LNCaP clone FGC (cell line): Measurements from ENCODE around the gene FRMD8.

Source experiments
- DNase-seq: peaks from one replicate; pipeline ENCODE4 v3.0.0-alpha.2; 2011; ENCODE audit warnings: low read depth
- H3K4me3 ChIP-seq: 2 replicates; pipeline ENCODE4 v1.5.1; 2011; ENCODE audit warnings: mild to moderate bottlenecking, low read depth, low read length, control low read depth
- TF ChIP-seq, protein P1 (sequence below): IDR thresholded peaks from 2 replicates; pipeline ENCODE4 v1.5.1; 2012; ENCODE audit warnings: mild to moderate bottlenecking; ENCODE audit not compliant: control insufficient read depth, insufficient read depth; ENCODE audit errors: extremely low read depth

FRMD8 gene

GRCh38 chr11:65435981-65436411 lies 49.6 kb downstream of the FRMD8 start:
- no peak overlapping the region for H3K4me3 ChIP-seq
- TF ChIP-seq, protein P1, sequence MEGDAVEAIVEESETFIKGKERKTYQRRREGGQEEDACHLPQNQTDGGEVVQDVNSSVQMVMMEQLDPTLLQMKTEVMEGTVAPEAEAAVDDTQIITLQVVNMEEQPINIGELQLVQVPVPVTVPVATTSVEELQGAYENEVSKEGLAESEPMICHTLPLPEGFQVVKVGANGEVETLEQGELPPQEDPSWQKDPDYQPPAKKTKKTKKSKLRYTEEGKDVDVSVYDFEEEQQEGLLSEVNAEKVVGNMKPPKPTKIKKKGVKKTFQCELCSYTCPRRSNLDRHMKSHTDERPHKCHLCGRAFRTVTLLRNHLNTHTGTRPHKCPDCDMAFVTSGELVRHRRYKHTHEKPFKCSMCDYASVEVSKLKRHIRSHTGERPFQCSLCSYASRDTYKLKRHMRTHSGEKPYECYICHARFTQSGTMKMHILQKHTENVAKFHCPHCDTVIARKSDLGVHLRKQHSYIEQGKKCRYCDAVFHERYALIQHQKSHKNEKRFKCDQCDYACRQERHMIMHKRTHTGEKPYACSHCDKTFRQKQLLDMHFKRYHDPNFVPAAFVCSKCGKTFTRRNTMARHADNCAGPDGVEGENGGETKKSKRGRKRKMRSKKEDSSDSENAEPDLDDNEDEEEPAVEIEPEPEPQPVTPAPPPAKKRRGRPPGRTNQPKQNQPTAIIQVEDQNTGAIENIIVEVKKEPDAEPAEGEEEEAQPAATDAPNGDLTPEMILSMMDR, result no peak
- no peak for DNase-seq

DNA sequence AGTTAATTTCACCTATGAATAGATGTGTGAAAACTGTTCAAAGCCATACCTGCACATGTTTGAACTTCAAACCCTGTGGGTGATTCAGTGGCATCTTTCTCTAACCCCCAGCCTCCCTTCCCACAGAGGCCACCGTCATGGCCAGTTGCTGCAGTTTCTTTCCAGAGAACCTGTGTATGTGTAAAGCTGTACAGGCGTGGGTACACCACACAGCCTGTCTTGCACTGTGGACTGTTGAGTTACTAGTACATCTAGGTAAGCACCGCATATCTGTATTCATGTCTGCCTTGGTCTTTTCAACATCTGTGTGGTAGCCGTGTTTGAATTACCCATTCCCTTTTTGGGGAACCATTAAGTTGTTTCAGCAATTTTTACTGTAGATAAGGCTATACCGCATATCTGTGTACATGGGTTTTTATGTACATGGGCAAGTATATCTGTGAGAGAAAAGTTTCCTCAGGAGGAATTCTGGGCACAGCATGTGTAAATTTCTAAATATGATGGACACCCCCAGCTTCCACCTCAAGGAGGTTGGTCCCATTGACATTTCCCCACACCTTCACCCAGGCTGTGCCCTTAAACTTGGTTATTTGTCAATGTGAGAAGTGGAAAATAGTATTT lies 50.1 kb downstream of the FRMD8 start:
- no peak overlapping the region for H3K4me3 ChIP-seq
- no peak for DNase-seq
- TF ChIP-seq, protein P1, result no peak

DNA sequence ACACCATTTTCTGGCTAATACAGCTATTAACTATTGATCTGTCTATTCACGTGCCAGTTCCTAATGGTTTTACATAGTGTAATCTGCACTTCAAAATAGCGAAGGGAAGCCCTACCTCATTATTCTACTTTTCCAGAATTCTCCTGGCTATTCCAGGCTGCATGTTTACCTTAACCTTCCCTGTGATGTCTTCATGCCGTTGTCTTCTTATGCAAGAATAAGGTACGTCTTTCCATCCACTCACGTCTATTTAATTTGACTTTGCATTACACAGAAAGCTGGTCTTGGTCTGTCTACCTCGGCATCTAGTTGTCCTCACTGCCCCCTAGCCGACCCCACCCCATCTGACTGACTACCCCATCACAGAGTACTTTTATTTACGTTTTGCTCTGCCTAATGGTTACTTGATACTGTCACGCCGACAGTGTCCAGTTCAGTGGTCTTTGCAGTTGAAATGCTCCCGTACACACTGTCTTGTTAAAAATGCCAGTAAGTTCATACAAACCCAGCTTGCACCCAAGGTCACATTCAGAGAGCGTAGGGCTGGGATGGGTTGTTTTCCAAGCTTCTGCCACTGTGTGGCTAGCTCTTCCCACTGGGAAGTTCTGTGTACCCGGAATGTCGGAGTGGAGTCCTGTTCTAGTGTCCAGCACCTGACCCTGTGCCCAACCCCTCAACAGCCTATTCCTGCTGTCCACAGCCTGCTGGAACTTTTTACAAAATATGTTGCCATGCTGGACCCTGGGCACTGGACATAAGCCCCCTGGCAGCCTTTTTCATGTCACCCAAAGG lies 51.2 kb downstream of the FRMD8 start:
- DNase-seq, result no peak
- TF ChIP-seq, protein P1, result no peak

GRCh38 chr11:65438257-65439151 lies 52.1 kb downstream of the FRMD8 start:
- H3K4me3 ChIP-seq, result no peak overlapping the region
- TF ChIP-seq, protein P1, result no peak
- no peak for DNase-seq

More for the DNA sequence above, 51.2 kb downstream of the FRMD8 start:
- H3K4me3 ChIP-seq, result no peak overlapping the region

DNA sequence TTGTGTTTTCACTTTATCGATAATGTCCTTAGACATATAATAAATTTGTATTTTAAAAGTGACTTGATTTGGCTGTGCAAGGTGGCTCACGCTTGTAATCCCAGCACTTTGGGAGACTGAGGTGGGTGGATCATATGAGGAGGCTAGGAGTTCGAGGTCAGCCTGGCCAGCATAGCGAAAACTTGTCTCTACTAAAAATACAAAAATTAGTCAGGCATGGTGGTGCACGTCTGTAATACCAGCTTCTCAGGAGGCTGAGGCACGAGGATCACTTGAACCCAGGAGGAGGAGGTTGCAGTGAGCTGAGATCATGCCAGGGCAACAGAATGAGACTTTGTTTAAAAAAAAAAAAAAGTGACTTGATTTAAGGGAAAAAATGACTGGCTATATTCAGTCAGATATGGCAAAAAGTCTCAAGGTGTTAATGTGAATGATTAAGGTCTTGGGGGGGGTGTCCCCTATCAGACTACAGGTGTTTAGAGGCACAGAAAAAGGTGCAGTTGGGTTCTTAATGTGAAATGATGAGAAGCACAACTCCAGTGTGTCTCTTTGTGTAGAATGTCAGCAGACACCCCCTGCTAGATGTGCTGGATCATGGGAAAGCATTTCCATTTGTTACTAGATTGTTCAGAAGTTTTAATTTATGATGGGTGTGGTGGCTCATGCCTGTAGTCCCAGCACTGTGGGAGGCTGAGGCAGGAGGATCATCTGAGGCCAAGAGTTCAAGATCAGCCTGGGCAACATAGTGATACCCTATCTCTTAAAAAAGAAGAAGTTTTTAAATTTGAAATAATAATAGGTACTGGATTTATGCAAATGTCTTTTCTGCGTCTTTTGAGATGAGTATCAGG lies 53.1 kb downstream of the FRMD8 start:
- no peak overlapping the region for H3K4me3 ChIP-seq
- DNase-seq, result no peak
- TF ChIP-seq, protein P1, result no peak
